ENCODE results near the gene LEMD2. TPM values are rescaled to one million over a fixed set of nuclear protein-coding genes. Genes with fewer than 3 reads are reported as not detected.

Gene LEMD2
- total RNA-seq, 1 donor from 2014 or later: 34.3 TPM

GRCh38 chr6:33723371-33724085 is 65.4 kb downstream of the LEMD2 start:
- DNase-seq (ENCODE audit: low read depth in 2 of 2): no peak

GRCh38 chr6:33722103-33722623 is 66.8 kb downstream of the LEMD2 start:
- no peak for DNase-seq (ENCODE audit: low read depth in 2 of 2)

- DNase-seq (ENCODE audit: low read depth in 2 of 2): no peak
Observed at GRCh38 chr6:33721508-33721907, 67.4 kb downstream of the LEMD2 start.

Other genes starting within 250 kb of the LEMD2 start
- 12.3 and 15.3 TPM in 2 replicates for gene BAK1, start 208.9 kb downstream of the LEMD2 start, total RNA-seq
- 6.7 and 16.8 TPM in 2 replicates for gene ITPR3, start 167.8 kb downstream of the LEMD2 start, total RNA-seq
- gene UQCC2, start 77.4 kb downstream of the LEMD2 start, total RNA-seq: 18.8 and 20.0 TPM in 2 replicates
- not detected in 2 replicates for gene IP6K3, start 42.2 kb downstream of the LEMD2 start, total RNA-seq
- not detected in 2 replicates for gene MLN, start 14.9 kb upstream of the LEMD2 start, total RNA-seq

Measured in lung microvascular endothelial cell (primary cell).